GM12878 (cell line): Measurements from ENCODE around the gene MAP3K5. TPM values are rescaled to one million over a fixed set of nuclear protein-coding genes. Genes with fewer than 3 reads are reported as not detected.

Experiments
- ATAC-seq: fragments of 200-7000 bp; cut with Tn5 transposase; 3 replicates; pipeline ENCODE4 v1.9.1; 2020; ENCODE audit warnings: mild to moderate bottlenecking, moderate library complexity
- BruUV-seq: library from RNA; stranded (reverse); fragments of 400-500 nt; replicated peaks from 2 replicates; lab custom pipeline; 2021; lab: Mats Ljungman, UMichigan
- CTCF ChIA-PET: fragments of 300-600 bp; sonication (Branson Sonifier 250); formaldehyde crosslinking; extraction: SDS; loops from one replicate; lab custom pipeline; 2021; ENCODE audit warnings: inconsistent platforms; lab: Yijun Ruan, JAX
- POLR2A ChIA-PET: fragments of 350-600 bp; formaldehyde crosslinking; extraction: SDS; loops from one replicate; lab custom pipeline; 2021; ENCODE audit warnings: inconsistent platforms; lab: Charles Lee
- RAD21 ChIA-PET: fragments of 300-600 bp; sonication (Branson Sonifier 250); formaldehyde crosslinking; loops from one replicate; lab custom pipeline; 2023; ENCODE audit warnings: antibody characterized with exemption; ENCODE audit not compliant: unreplicated experiment; lab: Charles Lee
- SMC1A ChIA-PET: fragments of 300-600 bp; sonication (Branson Sonifier 250); formaldehyde crosslinking; loops from one replicate; lab custom pipeline; 2023; ENCODE audit not compliant: unreplicated experiment, uncharacterized antibody; lab: Charles Lee
- DNase-seq: peaks from one replicate; pipeline ENCODE4 v3.0.0-alpha.2; 2011; ENCODE audit warnings: low read depth, low spot score
- FAIRE-seq: peaks from 3 replicates; lab custom pipeline; 2011; peaks lifted over from hg19 to GRCh38; lab: Jason Lieb, UNC
- H2AFZ ChIP-seq: 2 replicates; pipeline ENCODE4 v1.6.0; 2011; ENCODE audit warnings: low read depth, low read length, control low read depth; ENCODE audit not compliant: control insufficient read depth
- H3K27ac ChIP-seq: 2 replicates; pipeline ENCODE4 v1.5.1; 2011; ENCODE audit warnings: control low read depth; ENCODE audit not compliant: control insufficient read depth, insufficient read depth
- H3K27me3 ChIP-seq, 2 experiments: replicated peaks in 1 of 2; 2 replicates each; pipeline versions ENCODE4 v1.6.0 to v1.6.1; 2011; ENCODE audit warnings: low read length in 1 of 2; ENCODE audit not compliant: control insufficient read depth in 2 of 2, insufficient read depth in 2 of 2
- H3K36me3 ChIP-seq, 2 experiments: 2 replicates each; pipeline ENCODE4 v1.5.1; 2011; ENCODE audit warnings: low read length in 1 of 2; ENCODE audit not compliant: control insufficient read depth in 2 of 2, insufficient read depth in 2 of 2
- H3K4me1 ChIP-seq: 2 replicates; pipeline ENCODE4 v1.6.1; 2011; ENCODE audit warnings: mild to moderate bottlenecking, low read length, moderate library complexity, mixed read lengths; ENCODE audit not compliant: control insufficient read depth, insufficient read depth
- H3K4me2 ChIP-seq: 2 replicates; pipeline ENCODE4 v1.6.0; 2011; ENCODE audit warnings: control low read depth; ENCODE audit not compliant: control insufficient read depth, insufficient read depth
- H3K4me3 ChIP-seq: fragments of 200-600 bp; sonication (generic); 2 replicates; pipeline ENCODE4 v1.5.1; 2016
- H3K79me2 ChIP-seq: 2 replicates; pipeline ENCODE4 v1.6.0; 2011; ENCODE audit warnings: low read length; ENCODE audit not compliant: control insufficient read depth, insufficient read depth
- H3K9ac ChIP-seq: 2 replicates; pipeline ENCODE4 v1.8.0; 2011; ENCODE audit warnings: low read length, control low read depth, mixed read lengths; ENCODE audit not compliant: control insufficient read depth, insufficient read depth
- H3K9me3 ChIP-seq: replicated peaks from 3 replicates; pipeline ENCODE4 v1.5.1; 2011; ENCODE audit warnings: mild to moderate bottlenecking, low read length; ENCODE audit not compliant: control insufficient read depth, insufficient read depth
- H4K20me1 ChIP-seq: 2 replicates; pipeline ENCODE4 v1.6.0; 2011; ENCODE audit not compliant: control insufficient read depth, insufficient read depth
- ATF7 ChIP-seq: fragments of 450-650 bp; IDR thresholded peaks from 2 replicates; pipeline ENCODE4 v1.6.1; 2016; ENCODE audit warnings: low read depth, mild to moderate bottlenecking
- BACH1 ChIP-seq: fragments of 450-650 bp; IDR thresholded peaks from 2 replicates; pipeline ENCODE4 v1.6.1; 2017; ENCODE audit warnings: mild to moderate bottlenecking, borderline replicate concordance
- CBX3 ChIP-seq: fragments of 200-600 bp; sonication (generic); IDR thresholded peaks from 2 replicates; pipeline ENCODE4 v1.6.1; 2016; ENCODE audit warnings: low read depth, borderline replicate concordance
- DPF2 ChIP-seq: fragments of 450-650 bp; IDR thresholded peaks from 2 replicates; pipeline ENCODE4 v1.6.1; 2017; ENCODE audit warnings: mild to moderate bottlenecking
- ELK1 ChIP-seq: IDR thresholded peaks from 2 replicates; pipeline ENCODE4 v1.6.1; 2012; ENCODE audit warnings: low read depth, low read length, improper control_type of control experiment
- HDAC6 ChIP-seq: fragments of 200-600 bp; sonication (generic); IDR thresholded peaks from one replicate; pipeline ENCODE4 v1.8.0; 2017; ENCODE audit warnings: antibody characterized with exemption; ENCODE audit not compliant: unreplicated experiment
- KDM1A ChIP-seq: fragments of 200-600 bp; sonication (generic); IDR thresholded peaks from 2 replicates; pipeline ENCODE4 v1.6.1; 2016; ENCODE audit warnings: borderline replicate concordance
- KLF5 ChIP-seq: fragments of 450-650 bp; IDR thresholded peaks from 2 replicates; pipeline ENCODE4 v1.6.1; 2014; ENCODE audit warnings: mild to moderate bottlenecking; ENCODE audit not compliant: partially characterized antibody
- PAX5 ChIP-seq: IDR thresholded peaks from 2 replicates; pipeline ENCODE4 v1.6.1; 2011; ENCODE audit warnings: low read depth, low read length, borderline replicate concordance
- RBBP5 ChIP-seq: fragments of 200-600 bp; sonication (generic); conservative IDR thresholded peaks from 2 replicates; pipeline ENCODE4 v1.6.1; 2016
- RELA ChIP-seq: fragments of 450-650 bp; IDR thresholded peaks from 2 replicates; pipeline ENCODE4 v1.8.0; 2014; ENCODE audit warnings: borderline replicate concordance; ENCODE audit not compliant: partially characterized antibody
- RFX5 ChIP-seq: IDR thresholded peaks from 2 replicates; pipeline ENCODE4 v1.6.1; 2011; ENCODE audit warnings: low read depth, low read length, improper control_type of control experiment
- SUZ12 ChIP-seq: fragments of 200-600 bp; sonication (generic); IDR thresholded peaks from one replicate; pipeline ENCODE4 v1.6.1; 2018; ENCODE audit warnings: antibody characterized with exemption, mild to moderate bottlenecking; ENCODE audit not compliant: unreplicated experiment
- TARDBP ChIP-seq: IDR thresholded peaks from 2 replicates; pipeline ENCODE4 v1.6.1; 2016; ENCODE audit warnings: borderline replicate concordance
- TCF7 ChIP-seq: IDR thresholded peaks from 2 replicates; pipeline ENCODE4 v1.6.1; 2014; ENCODE audit warnings: antibody characterized with exemption, borderline replicate concordance
- USF1 ChIP-seq: IDR thresholded peaks from 2 replicates; pipeline ENCODE4 v1.6.1; 2011; ENCODE audit warnings: borderline replicate concordance, low read depth, mild to moderate bottlenecking, moderate library complexity, mixed read lengths, low read length; ENCODE audit not compliant: insufficient read depth; ENCODE audit errors: extremely low read length
- WGBS: methylation state at CpG from one replicate; pipeline ENCODE4 v1.1.6; 2016; ENCODE audit warnings: low lambda C conversion rate; ENCODE audit not compliant: insufficient replicate concordance, insufficient coverage; ENCODE audit errors: missing lambda C conversion rate; 5-methylcytosine and 5-hydroxymethylcytosine counted together
- in situ Hi-C: fragments of 300-500 bp; cut with MboI; formaldehyde crosslinking; loops from 9 replicates; pipeline ENCODE4 v1.14.3; 2018; ENCODE audit warnings: mixed read lengths
- intact Hi-C: fragments of 100-400 bp; cut with micrococcal nuclease; formaldehyde crosslinking; loops from one replicate; pipeline ENCODE4 v1.14.2; 2022; ENCODE audit not compliant: unreplicated experiment
- polyA plus RNA-seq, 11 experiments: library from polyadenylated mRNA; depleted of rRNA in 4 of 11; unstranded in 6 of 11; stranded (reverse) in 5 of 11; fragments of >200 nt; fragmentation: Nextera tagmentation in 4 of 11; fragmentation: Illumina TruSeq in 1 of 11; extraction: Ambion mirVana in 4 of 11; extraction: Trizol in 1 of 11; gene quantifications; 1 replicate in 1 of 11; 2 replicates in 10 of 11; pipeline versions ENCODE4 v1.2.1 to v1.2.3, GENCODE V29; 2011 to 2016; ENCODE audit warnings: inconsistent platforms in 2 of 11, missing spikeins in 2 of 11, low read depth in 1 of 11
- total RNA-seq, 4 experiments: library from RNA; depleted of rRNA in 3 of 4; stranded (reverse); fragments of >200 nt in 3 of 4; fragmentation: Illumina TruSeq in 1 of 4; extraction: Trizol in 1 of 4; gene quantifications; 2 replicates each; pipeline versions ENCODE4 v1.2.1 to v1.2.3, GENCODE V29; 2013 to 2021
- TF ChIP-seq, protein P1 (sequence below): fragments of 450-650 bp; IDR thresholded peaks from 2 replicates; pipeline ENCODE4 v1.6.1; 2016; ENCODE audit warnings: mild to moderate bottlenecking
- TF ChIP-seq, protein P2 (sequence below): fragments of 450-650 bp; IDR thresholded peaks from 2 replicates; pipeline ENCODE4 v1.6.1; 2017; ENCODE audit warnings: borderline replicate concordance
- TF ChIP-seq, protein P3 (sequence below): IDR thresholded peaks from 2 replicates; pipeline ENCODE4 v1.6.1; 2011; ENCODE audit warnings: low read depth, low read length, improper control_type of control experiment, borderline replicate concordance

The MAP3K5 gene
- total and polyA plus RNA-seq, 10 of the 15 experiments (the other 5 are each of a cell fraction or from before 2014, with no cell fraction given) = 5.4 to 34.3 (median 26.4) TPM

DNA sequence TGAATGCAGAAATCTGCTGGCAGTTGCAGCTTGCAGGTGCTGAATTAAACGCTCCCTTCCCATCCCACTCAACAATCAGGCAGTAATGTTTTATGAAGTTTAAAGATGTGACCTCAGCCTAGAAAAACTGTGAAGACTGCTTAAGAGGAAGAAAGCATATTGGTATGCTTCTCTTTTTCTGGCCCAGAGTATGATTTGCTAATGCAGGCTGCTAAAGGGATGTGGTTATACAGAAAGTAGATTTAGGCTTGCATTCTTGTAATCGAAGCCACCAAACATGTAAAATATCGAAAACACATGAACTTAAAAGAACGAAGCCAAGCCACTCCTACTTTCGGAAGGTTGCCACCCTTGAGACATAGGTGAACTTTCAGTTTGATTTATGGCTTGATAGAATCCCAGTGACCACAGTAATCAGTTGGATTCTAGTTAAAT, 40.7 kb downstream of the MAP3K5 start:
- Histone ChIP-seq H3K4me3 (peak overlapping the region; percentile 31; the same call in 1 of the 2 replicates), H3K79me2 (peaks cover 96% of the 10 kb centered on the region), H3K4me2 (peak overlapping the region; percentile 93), H3K36me3 (peaks cover 4 to 6% of the 10 kb centered on the region in 2 experiments; a peak in 3 of 4 replicates), H2AFZ (no peak overlapping the region), H3K9me3 (no peaks in the 10 kb centered on the region), H3K4me1 (peaks cover 48% of the 10 kb centered on the region), H3K27ac (peak overlapping the region; percentile 93), H3K9ac (peak overlapping the region; percentile 69), H3K27me3 (no peaks in the 10 kb centered on the region), H4K20me1 (no peaks in the 10 kb centered on the region)
- ChIA-PET POLR2A (interaction anchor here (0.6 to 4.0 kb wide), 5 partner anchors 11 to 41 kb away, joined by 4 to 43 read pairs (median 9); partner anchors contain the start of gene MAP3K5), CTCF (interaction anchor here (1.0 to 2.6 kb wide), 8 partner anchors 12 to 107 kb away, joined by 3 to 14 read pairs (median 4); partner anchors contain the start of gene MAP3K5), SMC1A (interaction anchor here (0.8 to 19.4 kb wide), 10 partner anchors 11 to 108 kb away, joined by 3 to 370 read pairs (median 14); partner anchors contain the start of gene MAP3K5), RAD21 (interaction anchor here (1.4 to 4.4 kb wide), 9 partner anchors 12 to 40 kb away, joined by 3 to 59 read pairs (median 7); partner anchors contain the start of gene MAP3K5)
- intact Hi-C loops (loop anchor here (1.0 kb wide), 3 partner anchors 13 to 41 kb away; partner anchors contain the start of gene MAP3K5), in situ Hi-C loops (no loop called here)
- BruUV-seq = TSS peak; percentile 11
- ATAC-seq (peak; percentile 93), DNase-seq (peak; percentile 94), FAIRE-seq (peak; percentile 97)
- 1% methylated on average over 5 of the region's 5 CpGs for whole genome bisulfite sequencing
- TF ChIP-seq ATF7 = peak; percentile 73
- TF ChIP-seq, protein P1, sequence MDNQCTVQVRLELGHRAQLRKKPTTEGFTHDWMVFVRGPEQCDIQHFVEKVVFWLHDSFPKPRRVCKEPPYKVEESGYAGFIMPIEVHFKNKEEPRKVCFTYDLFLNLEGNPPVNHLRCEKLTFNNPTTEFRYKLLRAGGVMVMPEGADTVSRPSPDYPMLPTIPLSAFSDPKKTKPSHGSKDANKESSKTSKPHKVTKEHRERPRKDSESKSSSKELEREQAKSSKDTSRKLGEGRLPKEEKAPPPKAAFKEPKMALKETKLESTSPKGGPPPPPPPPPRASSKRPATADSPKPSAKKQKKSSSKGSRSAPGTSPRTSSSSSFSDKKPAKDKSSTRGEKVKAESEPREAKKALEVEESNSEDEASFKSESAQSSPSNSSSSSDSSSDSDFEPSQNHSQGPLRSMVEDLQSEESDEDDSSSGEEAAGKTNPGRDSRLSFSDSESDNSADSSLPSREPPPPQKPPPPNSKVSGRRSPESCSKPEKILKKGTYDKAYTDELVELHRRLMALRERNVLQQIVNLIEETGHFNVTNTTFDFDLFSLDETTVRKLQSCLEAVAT = peak; percentile 64; the same call in 1 of the 2 replicates
- TF ChIP-seq CBX3 = no peak
- TF ChIP-seq, protein P2, sequence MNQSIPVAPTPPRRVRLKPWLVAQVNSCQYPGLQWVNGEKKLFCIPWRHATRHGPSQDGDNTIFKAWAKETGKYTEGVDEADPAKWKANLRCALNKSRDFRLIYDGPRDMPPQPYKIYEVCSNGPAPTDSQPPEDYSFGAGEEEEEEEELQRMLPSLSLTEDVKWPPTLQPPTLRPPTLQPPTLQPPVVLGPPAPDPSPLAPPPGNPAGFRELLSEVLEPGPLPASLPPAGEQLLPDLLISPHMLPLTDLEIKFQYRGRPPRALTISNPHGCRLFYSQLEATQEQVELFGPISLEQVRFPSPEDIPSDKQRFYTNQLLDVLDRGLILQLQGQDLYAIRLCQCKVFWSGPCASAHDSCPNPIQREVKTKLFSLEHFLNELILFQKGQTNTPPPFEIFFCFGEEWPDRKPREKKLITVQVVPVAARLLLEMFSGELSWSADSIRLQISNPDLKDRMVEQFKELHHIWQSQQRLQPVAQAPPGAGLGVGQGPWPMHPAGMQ = no peak
- peak; percentile 69 for TF ChIP-seq DPF2
- TF ChIP-seq HDAC6 = no peak
- TF ChIP-seq BACH1 = no peak; the same call in 1 of the 2 replicates
- TF ChIP-seq RFX5 = no peak
- TF ChIP-seq, protein P3, sequence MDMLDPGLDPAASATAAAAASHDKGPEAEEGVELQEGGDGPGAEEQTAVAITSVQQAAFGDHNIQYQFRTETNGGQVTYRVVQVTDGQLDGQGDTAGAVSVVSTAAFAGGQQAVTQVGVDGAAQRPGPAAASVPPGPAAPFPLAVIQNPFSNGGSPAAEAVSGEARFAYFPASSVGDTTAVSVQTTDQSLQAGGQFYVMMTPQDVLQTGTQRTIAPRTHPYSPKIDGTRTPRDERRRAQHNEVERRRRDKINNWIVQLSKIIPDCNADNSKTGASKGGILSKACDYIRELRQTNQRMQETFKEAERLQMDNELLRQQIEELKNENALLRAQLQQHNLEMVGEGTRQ = no peak
- TF ChIP-seq KLF5 = no peak
- TF ChIP-seq RELA = no peak
- TF ChIP-seq USF1 = no peak
- no peak for TF ChIP-seq SUZ12
- TF ChIP-seq TCF7 = no peak
- TF ChIP-seq TARDBP = no peak
- TF ChIP-seq PAX5 = 0 out of 2 replicates have a peak, but pooled peaks have one; percentile 10
- TF ChIP-seq RBBP5 = no peak
- TF ChIP-seq KDM1A = no peak
- TF ChIP-seq ELK1 = no peak
